Measurements from ENCODE around the gene ACTN1. TPM values are rescaled to one million over a fixed set of nuclear protein-coding genes. Genes with fewer than 3 reads are reported as not detected.

Gene ACTN1
- total and polyA plus RNA-seq, 2 of the 8 experiments (the other 6 are each of a cell fraction or from before 2014, with no cell fraction given) = 236 to 262 TPM

DNA sequence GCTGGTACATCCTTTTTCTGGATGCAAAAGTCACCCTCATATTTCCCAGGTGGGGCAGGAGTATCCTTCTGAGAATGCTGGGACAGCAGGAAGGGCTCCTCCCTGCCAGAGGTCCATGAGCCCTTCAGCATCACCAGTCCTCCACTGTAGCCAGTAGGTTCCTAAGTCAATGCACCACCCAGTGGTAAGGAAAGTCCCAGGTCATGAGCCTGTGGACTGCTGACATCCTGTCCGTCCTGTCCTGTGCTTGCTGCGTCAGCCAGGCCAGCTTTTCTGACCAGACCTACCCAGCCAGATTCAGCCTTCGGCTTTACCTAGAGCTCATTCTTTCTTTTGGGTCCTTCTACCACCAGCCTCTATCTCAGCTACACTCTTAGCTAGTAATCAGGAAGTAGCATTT, 23.0 kb upstream of the ACTN1 start (continued):
- TF ChIP-seq CBX5 (IDR thresholded peaks at IDR 0.05; ENCODE audit: low read depth, low read length) = no peak

All from H1 (cell line).